Caco-2 (cell line): ENCODE results near the gene ASPA. TPM values are rescaled to one million over a fixed set of nuclear protein-coding genes. Genes with fewer than 3 reads are reported as not detected.

Experiments used
- BruUV-seq: library from RNA; stranded (reverse); fragments of 400-500 nt; replicated peaks from 2 replicates; lab custom pipeline; 2021; lab: Mats Ljungman, UMichigan
- CTCF ChIA-PET: fragments of 300-600 bp; sonication (Branson Sonifier 250); formaldehyde crosslinking; loops from one replicate; lab custom pipeline; 2022; ENCODE audit warnings: antibody characterized with exemption; lab: Charles Lee
- POLR2A ChIA-PET: fragments of 300-600 bp; sonication (Branson Sonifier 250); formaldehyde crosslinking; loops from one replicate; lab custom pipeline; 2022; ENCODE audit warnings: antibody characterized with exemption; lab: Charles Lee
- DNase-seq, 2 experiments: peaks; one replicate each; pipeline versions ENCODE4 v3.0.0 to v3.0.0-alpha.2; 2020 to 2022
- H3K27me3 ChIP-seq: replicated peaks from 2 replicates; pipeline ENCODE4 v1.6.0; 2011; ENCODE audit warnings: low read length; ENCODE audit not compliant: control insufficient read depth, insufficient read depth
- H3K36me3 ChIP-seq: 2 replicates; pipeline ENCODE4 v1.5.1; 2011; ENCODE audit warnings: low read length; ENCODE audit not compliant: control insufficient read depth, insufficient read depth
- H3K4me1 ChIP-seq: fragments of 250-450 bp; sonication (Bioruptor Pico); 2 replicates; pipeline ENCODE4 v1.5.1; 2020; ENCODE audit warnings: mild to moderate bottlenecking
- H3K4me3 ChIP-seq: 2 replicates; pipeline ENCODE4 v1.5.1; 2011; ENCODE audit warnings: low read depth, mild to moderate bottlenecking, control low read depth, low read length
- H3K9me3 ChIP-seq: fragments of 250-450 bp; sonication (Bioruptor Pico); 2 replicates; pipeline ENCODE4 v1.5.1; 2020; ENCODE audit warnings: mild to moderate bottlenecking, moderate library complexity
- H3K27ac Mint-ChIP-seq: one replicate; pipeline ENCODE4 v1.8.0; 2022; ENCODE audit warnings: mixed read lengths; ENCODE audit not compliant: unreplicated experiment
- H3K27me3 Mint-ChIP-seq: one replicate; pipeline ENCODE4 v1.8.0; 2022; ENCODE audit warnings: mixed read lengths; ENCODE audit not compliant: insufficient read depth, unreplicated experiment
- H3K36me3 Mint-ChIP-seq: one replicate; pipeline ENCODE4 v1.8.0; 2022; ENCODE audit warnings: mild to moderate bottlenecking, mixed read lengths; ENCODE audit not compliant: insufficient read depth, unreplicated experiment
- H3K4me1 Mint-ChIP-seq: one replicate; pipeline ENCODE4 v1.8.0; 2022; ENCODE audit warnings: low read depth, mixed read lengths; ENCODE audit not compliant: unreplicated experiment
- H3K4me3 Mint-ChIP-seq: one replicate; pipeline ENCODE4 v1.8.0; 2022; ENCODE audit warnings: mild to moderate bottlenecking, moderate library complexity, mixed read lengths; ENCODE audit not compliant: unreplicated experiment
- H3K9me3 Mint-ChIP-seq: one replicate; pipeline ENCODE4 v1.8.0; 2022; ENCODE audit warnings: mixed read lengths; ENCODE audit not compliant: unreplicated experiment
- intact Hi-C: fragments of 100-400 bp; cut with micrococcal nuclease; formaldehyde crosslinking; loops from one replicate; pipeline ENCODE4 v1.10.0; 2022; ENCODE audit not compliant: unreplicated experiment
- total RNA-seq: library from RNA; stranded (reverse); gene quantifications from 2 replicates; pipeline ENCODE4 v1.2.3, GENCODE V29; 2022
- TF ChIP-seq, protein P1 (sequence below), 2 experiments: fragments of 200-600 bp in 1 of 2; IDR thresholded peaks; 1 replicate in 1 of 2; 2 replicates in 1 of 2; pipeline versions ENCODE4 v1.5.1 to v1.8.0; 2011 to 2022; ENCODE audit warnings: antibody characterized with exemption in 1 of 2, control low read depth in 1 of 2, inconsistent platforms in 1 of 2, low read depth in 1 of 2, low read length in 1 of 2, mild to moderate bottlenecking in 1 of 2, moderate library complexity in 1 of 2; ENCODE audit not compliant: insufficient read depth in 1 of 2, severe bottlenecking in 1 of 2, unreplicated experiment in 1 of 2

ASPA gene
- total RNA-seq, 1 experiment from 2014 or later = 0.27 TPM

DNA sequence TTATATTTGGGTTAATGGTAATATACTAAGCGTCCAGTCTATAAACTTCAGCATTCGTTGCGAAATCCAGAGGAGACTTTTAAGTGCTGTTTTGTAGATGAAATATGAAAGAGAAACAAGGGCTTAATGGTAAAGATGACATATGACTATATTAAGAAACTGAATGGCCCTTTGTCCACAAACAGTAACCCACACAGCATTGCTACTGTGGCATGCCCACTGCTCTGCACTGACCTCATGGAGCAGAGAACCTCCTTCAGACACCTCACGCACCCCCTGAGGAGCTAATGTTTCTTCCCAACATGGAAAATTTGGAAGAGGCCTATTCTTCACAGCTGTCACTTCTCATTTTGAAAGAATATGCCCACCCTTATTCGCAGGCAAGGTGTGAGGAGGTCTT, 26.7 kb downstream of the ASPA start:
- Mint-ChIP-seq H3K27ac (no peak overlapping the region), H3K9me3 (peaks cover 11% of the 10 kb centered on the region), H3K27me3 (no peaks in the 10 kb centered on the region), H3K4me1 (no peaks in the 10 kb centered on the region), H3K4me3 (no peak overlapping the region), H3K36me3 (no peaks in the 10 kb centered on the region)
- ChIA-PET POLR2A (no interaction called here), CTCF (no interaction called here)
- Histone ChIP-seq H3K9me3 (no peaks in the 10 kb centered on the region), H3K27me3 (no peaks in the 10 kb centered on the region), H3K36me3 (no peaks in the 10 kb centered on the region), H3K4me1 (no peaks in the 10 kb centered on the region), H3K4me3 (no peak overlapping the region)
- DNase-seq = no peak
- TF ChIP-seq, protein P1, sequence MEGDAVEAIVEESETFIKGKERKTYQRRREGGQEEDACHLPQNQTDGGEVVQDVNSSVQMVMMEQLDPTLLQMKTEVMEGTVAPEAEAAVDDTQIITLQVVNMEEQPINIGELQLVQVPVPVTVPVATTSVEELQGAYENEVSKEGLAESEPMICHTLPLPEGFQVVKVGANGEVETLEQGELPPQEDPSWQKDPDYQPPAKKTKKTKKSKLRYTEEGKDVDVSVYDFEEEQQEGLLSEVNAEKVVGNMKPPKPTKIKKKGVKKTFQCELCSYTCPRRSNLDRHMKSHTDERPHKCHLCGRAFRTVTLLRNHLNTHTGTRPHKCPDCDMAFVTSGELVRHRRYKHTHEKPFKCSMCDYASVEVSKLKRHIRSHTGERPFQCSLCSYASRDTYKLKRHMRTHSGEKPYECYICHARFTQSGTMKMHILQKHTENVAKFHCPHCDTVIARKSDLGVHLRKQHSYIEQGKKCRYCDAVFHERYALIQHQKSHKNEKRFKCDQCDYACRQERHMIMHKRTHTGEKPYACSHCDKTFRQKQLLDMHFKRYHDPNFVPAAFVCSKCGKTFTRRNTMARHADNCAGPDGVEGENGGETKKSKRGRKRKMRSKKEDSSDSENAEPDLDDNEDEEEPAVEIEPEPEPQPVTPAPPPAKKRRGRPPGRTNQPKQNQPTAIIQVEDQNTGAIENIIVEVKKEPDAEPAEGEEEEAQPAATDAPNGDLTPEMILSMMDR (IDR thresholded peaks at IDR 0.05; ENCODE audit: insufficient read depth in 1 of 2, low read depth in 1 of 2, low read length in 1 of 2, severe bottlenecking in 1 of 2, unreplicated experiment in 1 of 2) = no peak
- intact Hi-C loops = no loop called here
- no TSS peak for BruUV-seq

DNA sequence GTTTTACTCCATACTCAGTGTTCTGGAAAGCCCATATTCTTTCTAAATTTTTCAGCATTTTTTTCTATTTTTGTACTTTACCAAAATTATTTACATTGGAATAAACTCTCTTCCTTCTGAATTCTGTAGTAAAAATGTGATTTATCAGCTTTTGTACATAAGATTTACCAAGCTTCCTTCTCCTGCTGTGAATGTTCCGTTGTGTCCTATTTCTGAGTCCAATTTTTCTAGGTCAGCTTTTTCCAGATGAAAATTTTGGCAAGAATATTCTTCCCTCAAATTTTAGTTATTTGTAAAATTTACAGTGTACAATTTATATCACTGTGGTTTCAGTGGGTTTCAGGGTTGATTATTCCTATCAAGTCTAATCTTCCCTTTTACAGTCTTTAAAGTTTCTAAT, 27.5 kb downstream of the ASPA start:
- Mint-ChIP-seq H3K9me3 (peaks cover 11% of the 10 kb centered on the region), H3K4me1 (no peaks in the 10 kb centered on the region), H3K27ac (no peak overlapping the region), H3K4me3 (no peak overlapping the region), H3K27me3 (no peaks in the 10 kb centered on the region), H3K36me3 (no peaks in the 10 kb centered on the region)
- Histone ChIP-seq H3K36me3 (no peaks in the 10 kb centered on the region), H3K9me3 (no peaks in the 10 kb centered on the region), H3K27me3 (no peaks in the 10 kb centered on the region), H3K4me1 (no peaks in the 10 kb centered on the region), H3K4me3 (no peak overlapping the region)
- BruUV-seq = no TSS peak
- no peak for DNase-seq
- intact Hi-C loops = no loop called here
- TF ChIP-seq, protein P1 (IDR thresholded peaks at IDR 0.05; ENCODE audit: insufficient read depth in 1 of 2, low read depth in 1 of 2, low read length in 1 of 2, severe bottlenecking in 1 of 2, unreplicated experiment in 1 of 2) = no peak
- ChIA-PET POLR2A (no interaction called here), CTCF (no interaction called here)

DNA sequence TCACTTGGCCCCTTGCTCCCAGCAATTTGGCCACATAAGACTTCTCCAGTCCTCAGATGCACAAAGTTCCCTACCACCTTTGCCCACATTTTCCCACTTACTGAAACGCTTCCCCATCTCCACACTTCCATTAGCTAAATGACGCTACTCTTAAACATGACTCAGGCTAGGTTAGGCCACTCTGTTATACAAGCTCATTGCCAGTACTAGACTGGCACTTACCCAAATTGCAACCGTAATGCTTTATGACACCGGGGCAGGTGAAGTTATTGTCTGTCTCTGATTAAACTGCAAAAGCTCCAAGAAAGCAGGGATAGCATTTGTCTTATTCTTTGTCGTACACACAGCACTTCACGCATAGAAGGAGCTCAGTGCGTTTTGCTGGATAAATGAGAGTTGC, 29.2 kb downstream of the ASPA start:
- no peaks in the 10 kb centered on the region for H3K36me3 Mint-ChIP-seq
- no peak overlapping the region for H3K4me3 Mint-ChIP-seq
- H3K4me1 Mint-ChIP-seq = no peaks in the 10 kb centered on the region
- peaks cover 11% of the 10 kb centered on the region for H3K9me3 Mint-ChIP-seq
- intact Hi-C loops = no loop called here
- Histone ChIP-seq H3K4me3 (no peak overlapping the region), H3K9me3 (no peaks in the 10 kb centered on the region), H3K4me1 (no peaks in the 10 kb centered on the region), H3K36me3 (no peaks in the 10 kb centered on the region), H3K27me3 (no peaks in the 10 kb centered on the region)
- TF ChIP-seq, protein P1 (IDR thresholded peaks at IDR 0.05; ENCODE audit: insufficient read depth in 1 of 2, low read depth in 1 of 2, low read length in 1 of 2, severe bottlenecking in 1 of 2, unreplicated experiment in 1 of 2) = no peak
- DNase-seq = no peak
- no peaks in the 10 kb centered on the region for H3K27me3 Mint-ChIP-seq
- H3K27ac Mint-ChIP-seq = no peak overlapping the region
- CTCF ChIA-PET = no interaction called here
- no TSS peak for BruUV-seq
- POLR2A ChIA-PET = no interaction called here
